SH-SY5Y (cell line): ENCODE results near the gene CNOT2.

Experiments
- GATA2 ChIP-seq: IDR thresholded peaks from 2 replicates; pipeline ENCODE4 v1.6.1; 2011; ENCODE audit warnings: mild to moderate bottlenecking, low read depth, low read length
- GATA3 ChIP-seq: IDR thresholded peaks from 2 replicates; pipeline ENCODE4 v1.6.1; 2011; ENCODE audit warnings: low read depth, mild to moderate bottlenecking, low read length, moderate library complexity

The CNOT2 gene

GRCh38 chr12:70364695-70365397 lies 121.6 kb downstream of the CNOT2 start:
- TF ChIP-seq GATA3 (no peak), GATA2 (no peak)

- TF ChIP-seq GATA3 (no peak), GATA2 (no peak)
Observed at GRCh38 chr12:70365398-70365647, 122.1 kb downstream of the CNOT2 start.

GRCh38 chr12:70365648-70366518 lies 122.7 kb downstream of the CNOT2 start, which contains the start of gene KCNMB4:
TSS of gene KCNMB4 (plus strand) at chr12:70366290. CDS start at chr12:70366735, 445 bp downstream.
- TF ChIP-seq GATA2 (no peak; the same call in 1 of the 2 replicates), GATA3 (no peak)

GRCh38 chr12:70366581-70367257 lies 123.5 kb downstream of the CNOT2 start:
- TF ChIP-seq GATA2: no peak
- TF ChIP-seq GATA3: no peak

- TF ChIP-seq GATA2: no peak
- TF ChIP-seq GATA3: no peak
Observed at GRCh38 chr12:70367258-70368141, 124.3 kb downstream of the CNOT2 start.

GRCh38 chr12:70372881-70373280 lies 129.6 kb downstream of the CNOT2 start:
- no peak for TF ChIP-seq GATA2
- TF ChIP-seq GATA3: no peak

- TF ChIP-seq GATA2 (no peak), GATA3 (no peak)
Observed at GRCh38 chr12:70379846-70380245, 136.6 kb downstream of the CNOT2 start.

- no peak for TF ChIP-seq GATA2
- TF ChIP-seq GATA3: no peak
Observed at GRCh38 chr12:70383484-70383883, 140.3 kb downstream of the CNOT2 start.

- no peak for TF ChIP-seq GATA2
- TF ChIP-seq GATA3: no peak
Observed at GRCh38 chr12:70383886-70384285, 140.7 kb downstream of the CNOT2 start.

GRCh38 chr12:70386771-70387170 lies 143.5 kb downstream of the CNOT2 start:
- TF ChIP-seq GATA3 (no peak), GATA2 (no peak)

- no peak for TF ChIP-seq GATA3
- no peak for TF ChIP-seq GATA2
Observed at GRCh38 chr12:70389678-70390077, 146.4 kb downstream of the CNOT2 start.

GRCh38 chr12:70393787-70394499 lies 150.7 kb downstream of the CNOT2 start:
- no peak for TF ChIP-seq GATA3
- TF ChIP-seq GATA2: no peak

GRCh38 chr12:70398002-70398401 lies 154.8 kb downstream of the CNOT2 start:
- TF ChIP-seq GATA2: no peak
- TF ChIP-seq GATA3: no peak

- TF ChIP-seq GATA3 (no peak), GATA2 (no peak)
Observed at GRCh38 chr12:70398862-70399261, 155.6 kb downstream of the CNOT2 start.
